ENCODE measurements around the gene PKIG. TPM values are rescaled to one million over a fixed set of nuclear protein-coding genes. Genes with fewer than 3 reads are reported as not detected.
A peak's percentile ranks its signal among the peaks of the same experiment; 100 is the strongest.

PKIG gene
- total RNA-seq: 1 to 10 TPM; 4.5 to 4.6 TPM

DNA sequence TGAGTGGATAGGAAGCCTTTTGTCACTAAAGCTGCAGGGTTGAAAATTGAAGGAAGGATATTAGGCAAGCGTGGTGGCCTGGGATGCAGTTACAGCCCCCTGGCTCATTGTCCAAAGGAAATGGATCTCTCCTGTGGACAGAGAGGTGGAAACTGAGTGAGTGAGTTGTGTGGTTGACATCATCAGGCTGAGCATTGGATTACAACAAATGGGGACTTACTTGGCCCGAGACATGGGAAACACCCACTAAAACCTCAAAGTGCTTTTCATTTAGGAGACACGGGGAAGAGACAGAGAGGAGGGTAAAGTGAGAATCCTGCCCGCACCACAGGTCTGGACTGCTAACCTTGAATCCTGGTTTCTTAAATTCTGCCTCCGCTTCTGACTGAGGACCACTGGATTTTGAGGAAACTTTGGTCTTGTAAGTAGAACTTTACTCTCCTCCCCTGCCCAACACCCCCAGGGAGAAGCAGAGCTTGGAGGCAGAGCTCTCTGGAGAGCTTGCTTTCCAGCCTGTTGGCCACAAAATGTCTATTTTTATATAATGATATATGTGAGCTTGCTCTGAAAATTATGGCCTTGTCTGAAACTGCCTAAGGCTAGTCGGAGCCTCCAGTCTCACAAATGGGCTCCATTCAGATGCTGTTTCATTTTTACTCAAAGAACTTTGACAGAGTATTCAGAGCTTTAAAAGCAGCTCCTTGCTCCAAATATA is at the start of gene PKIG:
PKIG (plus strand) TSS at position 269 of the 715 bp plus-strand sequence. CDS start 31,978 bp downstream, outside the sequence.
- intact Hi-C loops (cut with DNase I, micrococcal nuclease): no loop called here
- H3K9me3 Mint-ChIP-seq (ENCODE audit: low read depth): no peaks in the 10 kb centered on the region
- no peaks in the 10 kb centered on the region for H3K36me3 Mint-ChIP-seq (ENCODE audit: low read depth)
- POLR2A ChIA-PET: no interaction called here
- no peak for ATAC-seq
- DNase-seq: no peak
- CTCF ChIA-PET: interaction anchor here (0.8 to 1.7 kb wide), 2 partner anchors 16 to 27 kb away, joined by 5 to 10 read pairs; no protein-coding TSS in a partner anchor
- no peak within 1 kb of the TSS for H3K4me3 Mint-ChIP-seq
- H3K27ac Mint-ChIP-seq: no peak within 1 kb of the TSS
- H3K27me3 Mint-ChIP-seq: peaks cover 2% of the 10 kb centered on the region
- H3K4me1 Mint-ChIP-seq: peaks cover 1% of the 10 kb centered on the region

DNA sequence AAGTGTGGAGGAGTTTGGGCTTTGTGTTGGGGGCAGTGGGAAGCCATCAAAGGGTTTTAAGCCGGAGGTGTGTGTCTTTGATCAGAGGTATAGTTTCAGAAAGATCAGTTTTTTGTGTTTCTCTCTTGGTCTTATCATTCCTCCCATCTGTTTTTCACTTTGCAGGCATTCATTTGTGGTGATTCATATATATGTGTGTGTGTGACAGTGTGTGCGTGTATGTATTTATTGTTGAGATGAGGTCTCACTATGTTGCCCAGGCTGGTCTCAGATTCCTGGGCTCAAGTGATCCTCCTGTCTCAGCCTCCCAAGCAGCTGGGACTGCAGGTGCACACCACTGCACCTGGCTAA is 49.4 kb upstream of the PKIG start:
- ChIA-PET POLR2A (no interaction called here), CTCF (no interaction called here)
- ATAC-seq (peak; percentile 65), DNase-seq (peak; percentile 20)
- intact Hi-C loops (cut with DNase I, micrococcal nuclease): loop anchor here in 1 of 2 experiments (2.0 kb wide), 1 partner anchor 42 kb away; no protein-coding TSS in a partner anchor
- H3K4me1 Mint-ChIP-seq: peaks cover 4% of the 10 kb centered on the region
- no peaks in the 10 kb centered on the region for H3K27me3 Mint-ChIP-seq
- no peaks in the 10 kb centered on the region for H3K36me3 Mint-ChIP-seq (ENCODE audit: low read depth)
- no peaks in the 10 kb centered on the region for H3K9me3 Mint-ChIP-seq (ENCODE audit: low read depth)
- no peak overlapping the region for H3K27ac Mint-ChIP-seq
- no peak overlapping the region for H3K4me3 Mint-ChIP-seq

DNA sequence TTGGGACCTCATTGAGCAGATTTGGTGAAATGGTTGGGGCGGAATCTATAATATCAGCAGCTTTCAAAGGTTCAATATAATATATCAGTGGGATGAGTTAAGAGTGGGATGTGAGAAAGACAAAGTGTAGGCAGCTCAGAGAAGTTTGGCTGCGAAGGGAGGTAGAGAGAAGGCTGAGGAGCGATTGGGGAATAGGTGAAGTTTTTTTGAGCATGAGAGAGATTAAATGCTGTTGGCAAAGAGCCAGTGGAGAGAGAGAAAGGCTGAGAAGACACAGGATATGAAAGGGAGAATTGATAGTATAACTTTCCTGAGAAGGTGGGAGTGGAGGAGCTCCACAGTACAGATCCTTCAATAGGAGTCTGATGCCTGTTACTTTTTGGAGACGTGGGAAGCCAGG is 48.5 kb upstream of the PKIG start:
- DNase-seq: no peak
- ChIA-PET CTCF (no interaction called here), POLR2A (no interaction called here)
- no peak for ATAC-seq
- Mint-ChIP-seq H3K36me3 (ENCODE audit: low read depth) (no peaks in the 10 kb centered on the region), H3K27me3 (no peaks in the 10 kb centered on the region), H3K27ac (no peak overlapping the region), H3K4me3 (no peak overlapping the region), H3K9me3 (ENCODE audit: low read depth) (no peaks in the 10 kb centered on the region), H3K4me1 (peaks cover 4% of the 10 kb centered on the region)
- intact Hi-C loops (cut with DNase I, micrococcal nuclease): loop anchor here in 1 of 2 experiments (2.0 kb wide), 1 partner anchor 41 kb away; no protein-coding TSS in a partner anchor

DNA sequence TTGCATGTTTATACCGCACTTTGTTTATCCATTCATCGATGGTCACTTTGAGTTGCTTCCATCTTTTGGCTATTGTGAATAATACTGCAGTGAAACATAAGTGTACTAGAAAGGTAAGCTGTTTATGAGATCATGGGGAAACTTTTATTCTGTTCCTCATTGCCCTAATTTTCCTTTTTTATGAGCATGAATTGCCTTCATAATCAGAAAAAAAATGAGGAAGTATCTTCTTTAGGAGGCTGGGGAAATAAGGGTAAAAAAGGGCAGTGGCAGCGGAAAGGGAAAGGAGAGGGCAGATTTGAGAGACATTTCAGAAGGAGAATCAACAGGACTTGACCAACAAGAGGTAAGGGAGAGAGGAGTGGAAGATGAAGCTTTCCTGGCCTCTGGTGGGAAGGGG is 46.2 kb upstream of the PKIG start:
- no peaks in the 10 kb centered on the region for H3K27me3 Mint-ChIP-seq
- peaks cover 4% of the 10 kb centered on the region for H3K4me1 Mint-ChIP-seq
- DNase-seq (no peak), ATAC-seq (no peak)
- H3K27ac Mint-ChIP-seq: no peak overlapping the region
- intact Hi-C loops (cut with DNase I, micrococcal nuclease): no loop called here
- no peak overlapping the region for H3K4me3 Mint-ChIP-seq
- H3K9me3 Mint-ChIP-seq (ENCODE audit: low read depth): no peaks in the 10 kb centered on the region
- ChIA-PET POLR2A (no interaction called here), CTCF (no interaction called here)
- no peaks in the 10 kb centered on the region for H3K36me3 Mint-ChIP-seq (ENCODE audit: low read depth)

DNA sequence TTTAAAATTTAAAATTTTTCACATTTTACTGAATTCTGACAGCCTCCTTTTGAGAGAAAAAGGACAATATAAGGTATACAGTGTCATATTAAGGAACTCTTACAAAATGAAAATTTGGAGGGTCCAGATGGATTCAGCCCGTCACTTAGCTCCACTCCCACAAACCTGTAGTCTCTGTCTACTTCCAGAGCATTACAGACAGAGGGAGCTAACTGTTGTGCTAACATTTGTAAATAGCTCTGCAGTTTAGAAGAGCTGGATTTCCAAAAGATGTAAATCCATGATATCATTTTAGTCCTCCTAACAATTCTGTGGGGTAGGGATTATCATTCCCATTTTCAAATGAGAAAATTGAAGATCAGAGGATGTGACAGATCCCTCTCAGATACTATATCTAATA is 44.4 kb upstream of the PKIG start:
- no peaks in the 10 kb centered on the region for H3K27me3 Mint-ChIP-seq
- H3K9me3 Mint-ChIP-seq (ENCODE audit: low read depth): no peaks in the 10 kb centered on the region
- ChIA-PET POLR2A (no interaction called here), CTCF (interaction anchor here (1.1 kb wide), 1 partner anchor 72 kb away, joined by 4 read pairs; no protein-coding TSS in a partner anchor)
- no peak overlapping the region for H3K27ac Mint-ChIP-seq
- H3K4me3 Mint-ChIP-seq: no peak overlapping the region
- no peaks in the 10 kb centered on the region for H3K36me3 Mint-ChIP-seq (ENCODE audit: low read depth)
- H3K4me1 Mint-ChIP-seq: no peaks in the 10 kb centered on the region
- ATAC-seq (no peak), DNase-seq (no peak)
- intact Hi-C loops (cut with DNase I, micrococcal nuclease): no loop called here

DNA sequence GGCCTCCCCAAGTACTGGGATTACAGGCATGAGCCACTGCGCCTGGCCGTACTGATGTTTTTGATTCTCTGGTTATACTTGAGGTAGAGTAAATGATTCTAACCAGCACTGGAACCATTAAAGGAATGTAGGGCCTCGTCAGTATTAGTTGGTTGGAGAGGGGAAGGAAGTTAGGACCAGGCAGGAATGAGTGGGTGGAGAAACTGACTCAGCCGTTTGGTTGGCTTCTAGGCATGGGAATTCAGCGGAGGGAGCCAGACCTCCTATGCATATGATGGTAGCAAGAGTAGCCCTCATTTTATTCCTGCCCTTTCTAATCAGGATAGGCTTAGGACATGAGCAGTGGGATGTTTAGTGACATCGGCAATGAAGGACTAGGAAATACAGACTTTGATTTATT is 41.5 kb upstream of the PKIG start:
- CTCF ChIA-PET: interaction anchor here (1.2 kb wide), 1 partner anchor 12 kb away, joined by 5 read pairs; no protein-coding TSS in a partner anchor
- ATAC-seq (no peak), DNase-seq (no peak)
- Mint-ChIP-seq H3K27ac (no peak overlapping the region), H3K4me1 (no peaks in the 10 kb centered on the region), H3K4me3 (no peak overlapping the region), H3K27me3 (no peaks in the 10 kb centered on the region), H3K36me3 (ENCODE audit: low read depth) (no peaks in the 10 kb centered on the region), H3K9me3 (ENCODE audit: low read depth) (no peaks in the 10 kb centered on the region)
- POLR2A ChIA-PET: no interaction called here
- intact Hi-C loops (cut with DNase I, micrococcal nuclease): no loop called here

DNA sequence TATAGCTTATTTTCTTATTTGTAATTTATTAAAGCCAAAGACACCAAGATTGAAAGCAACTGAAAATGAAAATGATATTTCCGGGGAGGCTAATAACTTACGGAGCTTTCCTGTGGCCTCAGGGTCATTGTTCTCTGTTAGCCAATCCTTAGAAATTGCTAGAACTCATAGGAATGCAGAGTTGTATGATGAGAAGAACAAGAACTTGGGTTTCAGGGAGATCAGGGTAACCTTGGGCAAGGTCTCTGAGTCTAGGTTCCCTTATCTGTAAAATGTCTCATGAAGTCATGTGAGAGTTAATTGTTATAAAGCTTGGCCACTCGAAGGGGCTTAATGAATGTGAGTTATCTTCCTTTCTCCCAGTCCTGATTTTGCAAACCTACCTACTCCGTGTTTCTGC is 40.4 kb upstream of the PKIG start:
- intact Hi-C loops (cut with DNase I, micrococcal nuclease): no loop called here
- ChIA-PET POLR2A (no interaction called here), CTCF (interaction anchor here (0.6 to 1.2 kb wide), 2 partner anchors 11 to 327 kb away, joined by 3 to 5 read pairs; no protein-coding TSS in a partner anchor)
- H3K4me3 Mint-ChIP-seq: no peak overlapping the region
- no peaks in the 10 kb centered on the region for H3K27me3 Mint-ChIP-seq
- H3K36me3 Mint-ChIP-seq (ENCODE audit: low read depth): no peaks in the 10 kb centered on the region
- no peaks in the 10 kb centered on the region for H3K9me3 Mint-ChIP-seq (ENCODE audit: low read depth)
- H3K27ac Mint-ChIP-seq: no peak overlapping the region
- ATAC-seq: no peak
- H3K4me1 Mint-ChIP-seq: no peaks in the 10 kb centered on the region
- no peak for DNase-seq

DNA sequence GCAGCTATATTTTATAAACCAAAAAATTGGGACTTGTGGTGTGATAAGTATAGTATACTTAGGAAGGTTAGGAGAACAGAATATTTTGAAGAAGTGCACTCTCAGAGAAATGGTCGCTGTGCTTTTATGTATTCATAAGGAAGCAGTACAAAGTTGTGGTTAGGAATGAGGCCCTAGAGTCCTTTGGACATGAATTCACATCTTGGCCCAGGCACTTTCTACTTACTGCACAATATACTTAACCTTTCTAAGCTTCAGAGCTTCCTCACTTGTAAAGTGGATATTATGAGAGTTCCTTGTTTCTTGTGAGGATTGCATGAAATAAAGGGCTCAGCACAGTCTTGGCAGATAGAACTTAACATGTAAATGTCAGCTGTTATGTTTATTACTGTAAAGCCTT is 39.5 kb upstream of the PKIG start:
- intact Hi-C loops (cut with DNase I, micrococcal nuclease): no loop called here
- no peak overlapping the region for H3K4me3 Mint-ChIP-seq
- ATAC-seq (no peak), DNase-seq (no peak)
- H3K36me3 Mint-ChIP-seq (ENCODE audit: low read depth): no peaks in the 10 kb centered on the region
- no peak overlapping the region for H3K27ac Mint-ChIP-seq
- H3K9me3 Mint-ChIP-seq (ENCODE audit: low read depth): no peaks in the 10 kb centered on the region
- H3K27me3 Mint-ChIP-seq: peaks cover 4% of the 10 kb centered on the region
- no peaks in the 10 kb centered on the region for H3K4me1 Mint-ChIP-seq
- ChIA-PET POLR2A (no interaction called here), CTCF (interaction anchor here (0.6 to 0.7 kb wide), 2 partner anchors 248 to 328 kb away, joined by 3 read pairs; no protein-coding TSS in a partner anchor)

DNA sequence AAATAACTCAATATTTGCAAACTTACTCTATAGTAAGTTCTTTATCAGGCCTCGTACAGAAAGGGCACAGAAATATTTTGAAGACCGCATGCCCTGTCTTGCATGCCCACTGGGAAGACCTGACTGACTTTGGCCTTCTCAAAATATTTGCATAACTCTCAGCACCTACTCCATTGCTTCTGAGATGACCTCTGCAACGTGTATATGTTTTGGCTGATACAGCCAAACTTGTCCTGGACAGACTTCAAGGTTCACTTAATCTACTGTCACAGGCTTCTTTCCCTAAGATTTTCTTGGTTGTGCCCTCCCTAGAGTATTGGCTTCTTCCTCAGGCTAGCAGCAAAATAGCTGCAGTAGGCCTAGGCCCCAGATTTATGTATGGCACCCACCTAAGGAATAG is 39.0 kb upstream of the PKIG start:
- DNase-seq (no peak), ATAC-seq (no peak)
- H3K9me3 Mint-ChIP-seq (ENCODE audit: low read depth): no peaks in the 10 kb centered on the region
- intact Hi-C loops (cut with DNase I, micrococcal nuclease): no loop called here
- no peak overlapping the region for H3K4me3 Mint-ChIP-seq
- no peaks in the 10 kb centered on the region for H3K36me3 Mint-ChIP-seq (ENCODE audit: low read depth)
- no peak overlapping the region for H3K27ac Mint-ChIP-seq
- ChIA-PET CTCF (interaction anchor here (0.6 to 0.7 kb wide), 2 partner anchors 64 to 247 kb away, joined by 3 read pairs; no protein-coding TSS in a partner anchor), POLR2A (no interaction called here)
- H3K27me3 Mint-ChIP-seq: peaks cover 4% of the 10 kb centered on the region
- no peaks in the 10 kb centered on the region for H3K4me1 Mint-ChIP-seq

DNA sequence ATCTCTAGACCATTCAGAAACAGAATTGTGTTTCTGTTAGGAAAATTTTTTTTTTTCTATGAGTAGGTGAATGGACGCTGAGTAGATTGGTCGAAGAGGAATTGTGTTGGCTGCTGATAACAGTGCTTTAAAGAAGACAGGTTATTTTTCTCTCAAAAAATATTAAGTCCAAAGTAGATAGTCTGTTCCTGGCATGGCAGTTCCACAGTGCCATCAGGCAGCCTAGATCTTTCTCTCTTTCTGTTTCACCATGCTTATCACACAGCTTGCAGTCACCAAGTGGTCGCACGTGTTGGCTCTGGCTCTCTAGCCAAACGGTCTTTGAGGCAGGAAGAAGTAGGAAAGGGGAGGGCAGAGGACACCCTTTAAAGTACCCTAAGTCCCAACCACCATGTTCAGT is 38.1 kb upstream of the PKIG start:
- ATAC-seq: no peak
- intact Hi-C loops (cut with DNase I, micrococcal nuclease): no loop called here
- no peaks in the 10 kb centered on the region for H3K9me3 Mint-ChIP-seq (ENCODE audit: low read depth)

DNA sequence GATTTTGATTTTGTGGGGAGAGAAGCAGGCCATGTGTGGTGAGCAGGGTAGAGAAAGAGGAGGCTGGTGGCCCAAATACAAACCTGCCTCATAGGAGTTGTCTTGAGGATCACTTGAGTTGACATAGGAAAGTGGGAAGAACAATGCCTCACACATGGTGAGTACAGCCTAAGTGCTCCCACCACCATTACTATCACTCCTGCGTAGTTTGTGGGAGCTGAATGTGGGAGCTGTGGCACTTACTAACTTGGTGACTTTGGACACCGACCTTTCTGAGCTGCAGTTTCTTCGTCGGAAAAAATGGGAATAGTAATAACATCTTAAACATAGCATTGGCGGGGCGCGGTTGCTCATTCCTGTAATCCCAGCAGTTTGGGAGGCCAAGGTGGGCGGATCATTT is 35.0 kb upstream of the PKIG start:
- ATAC-seq: no peak

More for the DNA sequence above, 38.1 kb upstream of the PKIG start:
- no peak for DNase-seq
- ChIA-PET POLR2A (no interaction called here), CTCF (no interaction called here)
- H3K27ac Mint-ChIP-seq: no peak overlapping the region
- no peaks in the 10 kb centered on the region for H3K36me3 Mint-ChIP-seq (ENCODE audit: low read depth)
- peaks cover 4% of the 10 kb centered on the region for H3K27me3 Mint-ChIP-seq
- H3K4me1 Mint-ChIP-seq: no peaks in the 10 kb centered on the region
- no peak overlapping the region for H3K4me3 Mint-ChIP-seq

DNA sequence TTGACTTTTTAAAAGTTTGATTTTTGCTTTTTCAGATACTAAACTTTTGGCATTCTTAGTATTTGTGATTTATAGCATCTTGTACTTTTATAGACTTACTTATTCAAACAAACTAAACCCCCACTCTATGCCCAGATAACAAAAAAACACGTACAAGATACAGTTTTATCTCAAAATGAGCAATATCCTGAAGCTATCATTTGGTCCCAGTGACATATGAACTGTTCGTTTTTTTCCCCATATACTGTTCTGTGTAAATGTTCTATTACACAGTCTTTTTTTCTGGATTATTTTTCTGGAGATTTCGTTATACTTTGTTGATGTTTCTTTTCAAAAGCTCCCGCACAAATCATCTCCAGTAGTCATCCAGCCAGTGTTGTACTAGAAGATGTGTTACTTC is 33.3 kb upstream of the PKIG start:
- Mint-ChIP-seq H3K9me3 (ENCODE audit: low read depth) (no peaks in the 10 kb centered on the region), H3K27ac (no peak overlapping the region), H3K36me3 (ENCODE audit: low read depth) (no peaks in the 10 kb centered on the region), H3K4me1 (peaks cover 16% of the 10 kb centered on the region), H3K27me3 (peaks cover 4% of the 10 kb centered on the region), H3K4me3 (no peak overlapping the region)
- POLR2A ChIA-PET: no interaction called here
- DNase-seq (no peak), ATAC-seq (no peak)
- intact Hi-C loops (cut with DNase I, micrococcal nuclease): no loop called here
- CTCF ChIA-PET: interaction anchor here (0.7 to 1.5 kb wide), 4 partner anchors 9 to 73 kb away, joined by 3 to 4 read pairs (median 4); no protein-coding TSS in a partner anchor

More for the DNA sequence above, 35.0 kb upstream of the PKIG start:
- CTCF ChIA-PET: interaction anchor here (0.6 kb wide), 1 partner anchor 396 kb away, joined by 3 read pairs; no protein-coding TSS in a partner anchor
- Mint-ChIP-seq H3K4me1 (peaks cover 2% of the 10 kb centered on the region), H3K27ac (no peak overlapping the region), H3K9me3 (ENCODE audit: low read depth) (no peaks in the 10 kb centered on the region), H3K27me3 (peaks cover 4% of the 10 kb centered on the region), H3K36me3 (ENCODE audit: low read depth) (no peaks in the 10 kb centered on the region), H3K4me3 (no peak overlapping the region)
- intact Hi-C loops (cut with DNase I, micrococcal nuclease): no loop called here
- POLR2A ChIA-PET: no interaction called here
- DNase-seq: no peak
